Activated CD4-positive, alpha-beta memory T cell treated with anti-CD3 and anti-CD28 coated beads for 36 hours (primary cell): ENCODE results near the gene EFHC2. TPM values are rescaled to one million over a fixed set of nuclear protein-coding genes. Genes with fewer than 3 reads are reported as not detected.
A peak's percentile ranks its signal among the peaks of the same experiment; 100 is the strongest.

Experiments
- CTCF ChIA-PET: fragments of 350-600 bp; sonication (Branson Sonifier 250); formaldehyde crosslinking; loops from one replicate; lab custom pipeline; 2021; ENCODE audit warnings: antibody characterized with exemption, inconsistent platforms; lab: Charles Lee
- POLR2A ChIA-PET: fragments of 350-600 bp; sonication (Branson Sonifier 250); formaldehyde crosslinking; loops from one replicate; lab custom pipeline; 2021; ENCODE audit warnings: antibody characterized with exemption; lab: Charles Lee
- DNase-seq: peaks from one replicate; pipeline ENCODE4 v3.0.0-alpha.2; 2020
- H3K27ac Mint-ChIP-seq: one replicate; pipeline ENCODE4 v1.8.0; 2021; ENCODE audit warnings: mixed read lengths
- H3K27me3 Mint-ChIP-seq: one replicate; pipeline ENCODE4 v1.8.0; 2021; ENCODE audit warnings: mixed read lengths
- H3K36me3 Mint-ChIP-seq: one replicate; pipeline ENCODE4 v1.8.0; 2021; ENCODE audit warnings: mixed read lengths
- H3K4me1 Mint-ChIP-seq: one replicate; pipeline ENCODE4 v1.8.0; 2021; ENCODE audit warnings: low read depth, mixed read lengths
- H3K4me3 Mint-ChIP-seq: one replicate; pipeline ENCODE4 v1.8.0; 2021; ENCODE audit warnings: mild to moderate bottlenecking, mixed read lengths
- H3K9me3 Mint-ChIP-seq: one replicate; pipeline ENCODE4 v1.8.0; 2021; ENCODE audit warnings: mixed read lengths
- intact Hi-C: fragments of 100-400 bp; cut with micrococcal nuclease; formaldehyde crosslinking; loops from one replicate; pipeline ENCODE4 v1.15.1; 2023
- total RNA-seq, 2 experiments: library from RNA; stranded (reverse); gene quantifications; one replicate each; pipeline ENCODE4 v1.2.3, GENCODE V29; 2021

EFHC2 gene
- total RNA-seq, 2 experiments from 2014 or later = 0.24 to 0.58 TPM

DNA sequence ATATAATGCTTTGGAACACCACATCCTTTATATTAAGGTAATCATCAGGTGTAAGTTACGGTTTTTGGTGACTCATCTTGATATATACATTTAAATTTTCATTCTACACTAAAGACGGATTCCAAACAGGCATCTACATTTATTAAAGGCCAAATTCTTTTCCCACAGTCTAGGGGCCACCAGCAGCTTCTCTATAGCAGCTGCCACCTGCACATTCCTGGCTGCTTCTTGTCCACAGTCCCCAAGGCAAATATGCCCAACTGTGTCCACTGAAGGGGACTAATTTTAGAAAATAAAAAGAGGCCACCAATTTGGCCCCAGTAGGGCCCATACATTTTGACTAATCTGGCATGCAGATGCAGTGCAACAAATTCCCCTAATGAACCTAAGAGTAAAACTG lies 96.6 kb downstream of the EFHC2 start:
- Mint-ChIP-seq H3K4me1 (peaks cover 14% of the 10 kb centered on the region), H3K27ac (no peak overlapping the region), H3K36me3 (no peaks in the 10 kb centered on the region), H3K27me3 (no peaks in the 10 kb centered on the region), H3K4me3 (no peak overlapping the region), H3K9me3 (peaks cover 4% of the 10 kb centered on the region)
- no peak for DNase-seq
- CTCF ChIA-PET = interaction anchor here (5.1 kb wide), 1 partner anchor 288 kb away, joined by 54 read pairs; no protein-coding TSS in a partner anchor
- POLR2A ChIA-PET = no interaction called here
- intact Hi-C loops = no loop called here

DNA sequence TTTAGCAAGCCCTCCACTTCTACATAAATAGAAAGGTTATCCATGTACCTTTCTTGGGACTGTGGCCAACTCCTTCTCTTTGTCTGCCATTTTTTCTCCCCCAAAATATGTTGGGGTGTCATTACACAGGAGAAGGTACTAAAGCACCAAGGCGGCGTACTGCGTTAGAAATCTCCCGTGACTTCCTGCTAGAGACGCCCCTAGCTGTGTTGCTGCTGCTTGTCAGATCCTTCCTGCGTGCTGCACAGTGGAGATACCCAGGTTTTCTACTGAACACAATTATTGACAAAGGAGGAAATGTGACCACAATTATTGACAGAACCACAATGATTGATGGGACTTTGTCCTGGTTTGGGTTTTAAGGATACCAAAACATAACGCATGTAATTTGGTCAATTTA lies 97.7 kb downstream of the EFHC2 start:
- intact Hi-C loops = no loop called here
- ChIA-PET CTCF (interaction anchor here (0.9 to 5.1 kb wide), 2 partner anchors 287 to 410 kb away, joined by 4 to 54 read pairs; no protein-coding TSS in a partner anchor), POLR2A (no interaction called here)
- no peaks in the 10 kb centered on the region for H3K27me3 Mint-ChIP-seq
- no peaks in the 10 kb centered on the region for H3K36me3 Mint-ChIP-seq
- peak; percentile 35 for DNase-seq
- peak overlapping the region; percentile 39 for H3K4me3 Mint-ChIP-seq
- no peak overlapping the region for H3K27ac Mint-ChIP-seq
- peaks cover 14% of the 10 kb centered on the region for H3K4me1 Mint-ChIP-seq
- peaks cover 4% of the 10 kb centered on the region for H3K9me3 Mint-ChIP-seq

DNA sequence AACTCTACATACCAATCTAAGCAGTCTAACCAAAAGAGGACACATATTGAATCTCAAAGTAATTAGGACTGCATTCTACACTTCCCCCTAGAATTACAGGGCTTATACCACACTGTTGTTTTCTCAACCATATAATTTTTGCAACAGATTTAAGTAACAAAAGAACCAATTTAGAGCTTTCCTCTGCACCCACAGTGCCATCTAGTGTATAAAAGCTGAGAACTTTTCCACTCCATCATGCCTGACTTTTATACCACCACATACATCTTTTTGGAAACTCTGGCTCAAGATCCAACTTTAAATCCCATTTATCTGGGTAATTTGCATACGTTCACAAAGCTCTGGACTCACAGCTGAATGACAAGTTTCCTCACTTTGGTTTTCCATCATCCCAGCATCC lies 99.5 kb downstream of the EFHC2 start:
- DNase-seq = no peak
- H3K27me3 Mint-ChIP-seq = no peaks in the 10 kb centered on the region
- no peaks in the 10 kb centered on the region for H3K36me3 Mint-ChIP-seq
- ChIA-PET POLR2A (no interaction called here), CTCF (interaction anchor here (0.7 to 5.1 kb wide), 10 partner anchors 9 to 1741 kb away, joined by 3 to 54 read pairs (median 4); partner anchors contain the start of gene FUNDC1)
- H3K9me3 Mint-ChIP-seq = no peaks in the 10 kb centered on the region
- H3K4me1 Mint-ChIP-seq = peaks cover 14% of the 10 kb centered on the region
- intact Hi-C loops = loop anchor here (1.0 to 5.0 kb wide), 2 partner anchors 286 to 407 kb away; no protein-coding TSS in a partner anchor
- H3K4me3 Mint-ChIP-seq = no peak overlapping the region
- no peak overlapping the region for H3K27ac Mint-ChIP-seq

DNA sequence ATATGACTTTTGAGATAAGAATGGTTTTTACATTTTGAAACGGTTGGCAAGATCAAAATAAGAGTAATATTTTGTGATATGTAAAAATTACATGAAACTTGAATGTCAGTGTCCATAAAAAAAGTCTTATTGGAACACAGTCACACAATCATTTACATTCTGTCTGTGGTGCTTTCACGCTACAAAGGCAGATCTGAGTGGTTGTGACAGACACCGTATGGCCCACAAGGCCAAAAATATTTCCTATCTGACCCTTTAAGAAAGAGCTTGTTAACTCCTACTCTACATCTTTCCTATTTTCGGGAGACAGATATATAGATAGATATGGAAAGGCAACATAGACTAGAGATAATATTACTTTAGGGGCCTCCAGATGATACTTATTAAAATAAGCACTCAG lies 101.9 kb downstream of the EFHC2 start:
- no peaks in the 10 kb centered on the region for H3K27me3 Mint-ChIP-seq
- H3K9me3 Mint-ChIP-seq = no peaks in the 10 kb centered on the region
- no peak overlapping the region for H3K27ac Mint-ChIP-seq
- peaks cover 14% of the 10 kb centered on the region for H3K4me1 Mint-ChIP-seq
- ChIA-PET POLR2A (no interaction called here), CTCF (interaction anchor here (5.1 kb wide), 1 partner anchor 283 kb away, joined by 54 read pairs; no protein-coding TSS in a partner anchor)
- intact Hi-C loops = loop anchor here (5.0 kb wide), 1 partner anchor 404 kb away; no protein-coding TSS in a partner anchor
- no peaks in the 10 kb centered on the region for H3K36me3 Mint-ChIP-seq
- DNase-seq = no peak
- H3K4me3 Mint-ChIP-seq = no peak overlapping the region

DNA sequence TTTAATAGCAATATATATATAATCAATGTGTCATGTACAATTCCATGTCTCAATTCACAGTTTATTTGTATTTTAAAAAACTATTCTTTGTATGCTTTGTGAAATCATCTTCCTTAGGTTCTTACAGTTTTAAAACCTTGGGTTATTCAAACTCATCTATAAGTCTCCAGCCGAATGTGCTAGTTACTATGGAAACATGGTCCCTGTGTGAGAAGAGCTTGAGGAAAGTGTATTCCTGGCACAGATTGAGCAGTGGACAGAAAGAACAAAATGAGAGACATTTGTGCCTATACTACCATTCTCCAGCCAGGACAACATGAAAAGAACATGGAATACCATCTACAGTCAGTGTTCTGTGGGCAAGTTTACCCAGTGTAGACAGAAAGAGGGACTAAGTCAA lies 103.4 kb downstream of the EFHC2 start:
- Mint-ChIP-seq H3K4me3 (no peak overlapping the region), H3K27ac (no peak overlapping the region), H3K4me1 (peaks cover 9% of the 10 kb centered on the region), H3K27me3 (no peaks in the 10 kb centered on the region), H3K9me3 (no peaks in the 10 kb centered on the region), H3K36me3 (no peaks in the 10 kb centered on the region)
- ChIA-PET POLR2A (no interaction called here), CTCF (no interaction called here)
- no peak for DNase-seq
- intact Hi-C loops = loop anchor here (5.0 kb wide), 1 partner anchor 403 kb away; no protein-coding TSS in a partner anchor

DNA sequence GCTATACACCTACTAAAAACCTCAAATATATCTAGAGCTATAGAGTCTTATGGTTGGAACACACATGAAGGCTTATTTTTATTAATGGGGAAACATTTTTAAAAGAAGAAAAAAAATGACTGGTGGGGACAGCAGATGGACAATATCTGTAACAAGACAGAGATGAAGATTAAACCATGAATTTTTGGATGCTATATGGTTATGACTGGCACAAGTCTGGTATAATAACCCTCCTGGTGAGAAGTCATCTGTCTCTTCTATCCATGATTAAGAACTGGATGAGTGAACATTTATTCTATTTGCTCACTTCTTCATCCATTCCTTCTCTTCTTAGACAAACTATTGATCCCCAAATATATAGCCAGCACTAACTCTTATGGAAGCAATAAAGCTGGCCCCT lies 104.4 kb downstream of the EFHC2 start:
- ChIA-PET POLR2A (no interaction called here), CTCF (interaction anchor here (0.6 to 1.7 kb wide), 2 partner anchors 278 to 281 kb away, joined by 3 to 4 read pairs; no protein-coding TSS in a partner anchor)
- intact Hi-C loops = no loop called here
- Mint-ChIP-seq H3K27me3 (no peaks in the 10 kb centered on the region), H3K27ac (no peak overlapping the region), H3K9me3 (no peaks in the 10 kb centered on the region), H3K36me3 (no peaks in the 10 kb centered on the region), H3K4me1 (peaks cover 5% of the 10 kb centered on the region), H3K4me3 (no peak overlapping the region)
- DNase-seq = no peak

DNA sequence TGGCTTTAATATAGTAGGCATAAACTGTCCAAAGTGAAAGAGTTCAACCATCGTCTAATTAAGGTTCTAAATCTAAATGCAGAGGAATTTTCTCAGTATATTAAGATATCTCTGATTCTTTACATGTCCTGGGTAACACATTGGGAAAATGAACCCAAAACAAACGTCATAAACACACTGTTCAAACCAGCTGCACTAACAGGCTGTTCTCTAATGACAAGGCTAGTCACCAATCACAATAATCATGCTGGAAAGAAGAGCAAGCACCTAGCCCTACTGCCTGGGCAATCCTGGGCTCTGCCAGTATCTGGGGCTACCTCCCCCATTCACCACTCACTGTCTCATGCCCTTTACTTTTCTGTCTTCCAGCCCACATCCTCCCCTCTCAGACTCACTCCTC lies 107.9 kb downstream of the EFHC2 start:
- intact Hi-C loops = no loop called here
- ChIA-PET CTCF (no interaction called here), POLR2A (no interaction called here)
- no peaks in the 10 kb centered on the region for H3K4me1 Mint-ChIP-seq
- no peaks in the 10 kb centered on the region for H3K9me3 Mint-ChIP-seq
- H3K27ac Mint-ChIP-seq = no peak overlapping the region
- no peak for DNase-seq
- no peaks in the 10 kb centered on the region for H3K27me3 Mint-ChIP-seq
- no peaks in the 10 kb centered on the region for H3K36me3 Mint-ChIP-seq
- no peak overlapping the region for H3K4me3 Mint-ChIP-seq

DNA sequence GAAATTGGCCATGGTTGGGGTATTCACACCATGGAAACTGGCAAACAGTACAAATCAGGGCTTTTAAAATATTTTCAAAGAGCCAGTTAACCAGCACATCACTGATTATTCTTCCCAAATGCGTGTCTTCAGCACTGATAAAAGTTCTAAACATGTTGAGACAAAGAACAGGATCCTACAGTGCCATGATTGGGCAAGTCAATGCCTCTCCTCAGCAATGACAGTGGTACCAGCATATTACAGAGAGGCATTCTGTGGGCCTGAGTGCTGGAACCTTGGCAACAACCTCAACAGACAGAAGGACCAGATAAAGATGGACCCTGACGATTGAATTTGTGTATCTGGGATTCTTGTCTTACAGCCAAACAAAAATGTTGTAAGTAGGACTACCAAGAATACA lies 108.9 kb downstream of the EFHC2 start:
- H3K4me1 Mint-ChIP-seq = no peaks in the 10 kb centered on the region
- no peaks in the 10 kb centered on the region for H3K9me3 Mint-ChIP-seq
- H3K36me3 Mint-ChIP-seq = no peaks in the 10 kb centered on the region
- POLR2A ChIA-PET = no interaction called here
- no peak overlapping the region for H3K4me3 Mint-ChIP-seq
- CTCF ChIA-PET = no interaction called here
- intact Hi-C loops = no loop called here
- no peaks in the 10 kb centered on the region for H3K27me3 Mint-ChIP-seq
- no peak for DNase-seq
- H3K27ac Mint-ChIP-seq = no peak overlapping the region

DNA sequence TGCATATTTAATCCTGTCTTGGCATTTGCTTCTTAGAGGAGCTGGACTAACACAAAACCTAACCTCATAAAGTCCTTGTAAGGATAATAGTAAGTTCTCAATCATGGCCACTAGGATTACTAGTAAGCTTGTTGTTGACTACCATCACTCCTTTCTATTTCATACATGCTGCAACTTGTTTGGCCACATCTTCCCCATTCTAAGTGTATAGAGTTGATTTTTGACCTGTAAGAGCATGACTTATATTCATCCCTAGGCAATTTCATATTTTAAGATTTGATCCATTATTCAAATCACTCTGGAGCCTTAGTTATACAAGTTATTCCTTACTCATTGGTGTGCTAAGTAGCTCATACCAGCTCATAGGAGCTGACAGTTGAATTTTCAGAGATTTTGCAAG lies 109.4 kb downstream of the EFHC2 start:
- no peak overlapping the region for H3K4me3 Mint-ChIP-seq
- no peak for DNase-seq
- H3K27ac Mint-ChIP-seq = no peak overlapping the region
- CTCF ChIA-PET = no interaction called here
- no peaks in the 10 kb centered on the region for H3K4me1 Mint-ChIP-seq
- H3K9me3 Mint-ChIP-seq = no peaks in the 10 kb centered on the region
- no peaks in the 10 kb centered on the region for H3K27me3 Mint-ChIP-seq
- POLR2A ChIA-PET = no interaction called here
- H3K36me3 Mint-ChIP-seq = no peaks in the 10 kb centered on the region
- intact Hi-C loops = no loop called here

DNA sequence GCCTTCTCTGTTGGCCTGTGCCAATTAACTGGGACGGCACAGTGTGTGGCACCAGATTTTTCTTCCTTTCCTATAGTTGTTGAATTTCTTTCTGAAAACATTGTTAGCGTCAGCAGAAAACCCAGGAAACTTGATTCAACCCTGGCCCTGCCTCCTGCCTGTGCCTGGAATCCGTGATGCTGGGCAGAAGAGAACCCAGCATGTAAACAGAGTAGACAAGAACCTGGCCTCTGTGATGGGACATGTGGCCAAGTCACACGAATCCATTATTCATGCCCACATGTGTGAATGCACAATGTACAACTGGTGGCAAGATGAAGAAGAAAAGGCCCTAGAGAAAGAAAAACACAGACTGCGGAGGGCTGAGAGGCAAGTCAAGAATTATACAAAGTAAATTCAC lies 111.4 kb downstream of the EFHC2 start:
- Mint-ChIP-seq H3K27me3 (no peaks in the 10 kb centered on the region), H3K27ac (no peak overlapping the region), H3K4me1 (no peaks in the 10 kb centered on the region), H3K36me3 (no peaks in the 10 kb centered on the region), H3K4me3 (no peak overlapping the region), H3K9me3 (no peaks in the 10 kb centered on the region)
- POLR2A ChIA-PET = no interaction called here
- CTCF ChIA-PET = no interaction called here
- no peak for DNase-seq
- intact Hi-C loops = no loop called here

DNA sequence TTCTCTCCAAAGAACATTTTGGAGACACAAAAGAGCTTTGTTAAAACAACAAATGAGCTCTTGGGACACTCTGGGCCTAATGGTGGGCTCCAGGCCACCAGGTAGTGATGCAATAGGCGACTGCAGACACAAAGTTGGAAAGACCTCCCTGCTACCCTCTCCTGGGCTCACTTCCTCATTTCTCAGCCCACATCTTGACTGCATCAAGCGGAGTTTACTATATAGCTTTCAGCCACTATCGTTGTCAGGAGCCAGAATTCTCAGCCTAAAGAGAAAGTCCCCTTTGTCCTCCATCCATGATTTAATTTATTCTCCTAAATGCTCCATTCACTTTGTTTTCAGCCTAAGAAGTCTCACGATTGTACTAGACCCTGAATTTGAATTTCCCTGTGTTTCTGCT lies 114.9 kb downstream of the EFHC2 start:
- Mint-ChIP-seq H3K27me3 (no peaks in the 10 kb centered on the region), H3K4me3 (no peak overlapping the region), H3K36me3 (no peaks in the 10 kb centered on the region), H3K4me1 (no peaks in the 10 kb centered on the region), H3K27ac (no peak overlapping the region), H3K9me3 (no peaks in the 10 kb centered on the region)
- ChIA-PET CTCF (no interaction called here), POLR2A (no interaction called here)
- intact Hi-C loops = no loop called here
- DNase-seq = no peak

DNA sequence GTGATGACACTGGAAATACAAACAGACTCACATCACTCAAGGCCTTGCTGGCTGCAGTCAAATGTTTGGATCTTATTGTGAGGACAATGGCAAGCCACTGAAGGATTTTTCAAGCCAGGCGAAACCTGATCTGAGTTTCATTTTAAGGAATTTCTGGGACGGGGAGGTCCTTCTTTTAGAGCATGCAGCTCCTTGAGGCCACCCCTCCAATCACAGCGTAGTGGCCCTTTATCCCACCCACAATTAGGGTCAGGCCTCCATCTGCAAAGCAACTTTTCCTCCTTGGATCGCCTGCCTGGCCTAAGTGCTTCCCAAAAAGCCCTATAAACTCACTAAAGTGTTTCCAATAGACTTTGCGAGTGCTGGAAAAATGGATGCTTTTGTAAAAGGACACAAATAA lies 115.5 kb downstream of the EFHC2 start:
- ChIA-PET POLR2A (no interaction called here), CTCF (no interaction called here)
- intact Hi-C loops = no loop called here
- no peaks in the 10 kb centered on the region for H3K9me3 Mint-ChIP-seq
- no peak overlapping the region for H3K4me3 Mint-ChIP-seq
- no peak overlapping the region for H3K27ac Mint-ChIP-seq
- no peaks in the 10 kb centered on the region for H3K36me3 Mint-ChIP-seq
- H3K4me1 Mint-ChIP-seq = no peaks in the 10 kb centered on the region
- no peak for DNase-seq
- no peaks in the 10 kb centered on the region for H3K27me3 Mint-ChIP-seq

DNA sequence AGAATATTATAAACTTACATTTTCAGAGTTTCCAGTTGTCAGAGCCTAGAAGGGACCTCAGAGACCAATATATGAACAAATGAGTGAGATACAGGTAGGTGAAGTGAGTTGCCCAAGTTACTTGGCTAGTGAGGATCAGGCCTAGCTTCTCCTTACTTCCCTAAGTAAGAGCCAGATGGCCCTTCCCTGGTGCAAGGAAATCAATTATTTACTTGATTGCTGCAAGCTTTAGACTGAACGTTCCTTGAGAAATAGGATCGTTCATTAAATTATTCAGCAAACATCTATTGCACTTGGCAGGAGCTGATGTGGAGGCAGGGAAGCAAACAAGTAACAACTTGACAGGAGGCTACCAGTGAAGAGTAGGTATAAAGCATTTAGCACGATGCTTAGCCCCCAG lies 117.8 kb downstream of the EFHC2 start:
- CTCF ChIA-PET = no interaction called here
- H3K4me1 Mint-ChIP-seq = no peaks in the 10 kb centered on the region

More for the DNA sequence above, 117.8 kb downstream of the EFHC2 start:
- Mint-ChIP-seq H3K27me3 (no peaks in the 10 kb centered on the region), H3K9me3 (no peaks in the 10 kb centered on the region), H3K36me3 (no peaks in the 10 kb centered on the region), H3K4me3 (no peak overlapping the region), H3K27ac (no peak overlapping the region)
- POLR2A ChIA-PET = no interaction called here
- intact Hi-C loops = no loop called here
- no peak for DNase-seq
